RPMI7951 (cell line): ENCODE results near the gene DPYD. TPM values are rescaled to one million over a fixed set of nuclear protein-coding genes. Genes with fewer than 3 reads are reported as not detected.
A peak's percentile ranks its signal among the peaks of the same experiment; 100 is the strongest.

Experiments used
- DNase-seq: peaks from one replicate; pipeline ENCODE4 v3.0.0-alpha.2; 2012; ENCODE audit warnings: low read depth
- total RNA-seq: library from RNA; depleted of rRNA; stranded (reverse); fragments of >200 nt; shearing (Covaris generic); gene quantifications from 2 replicates; pipeline ENCODE4 v1.2.3, GENCODE V29; 2014

DPYD gene
- total RNA-seq, 1 experiment from 2014 or later = 35.8 TPM

DNA sequence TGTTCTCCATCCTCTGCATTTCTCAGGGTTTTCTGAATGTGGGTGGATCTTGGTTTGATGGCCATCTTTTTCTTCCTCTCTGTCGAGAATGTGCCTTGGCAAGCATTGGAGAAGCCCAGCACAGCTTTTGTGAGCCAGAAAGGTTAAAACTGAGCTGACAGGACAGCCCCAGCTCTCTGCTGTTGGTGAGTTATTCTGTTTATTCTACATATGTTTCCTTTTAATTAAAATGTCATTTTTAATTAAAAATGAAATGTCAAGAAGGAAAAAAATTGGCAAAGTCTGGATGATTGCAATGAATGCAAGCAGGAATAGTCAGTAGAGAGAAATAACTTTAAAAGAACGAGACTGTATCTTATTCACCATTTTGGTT is 873.4 kb downstream of the DPYD start:
- DNase-seq = no peak

DNA sequence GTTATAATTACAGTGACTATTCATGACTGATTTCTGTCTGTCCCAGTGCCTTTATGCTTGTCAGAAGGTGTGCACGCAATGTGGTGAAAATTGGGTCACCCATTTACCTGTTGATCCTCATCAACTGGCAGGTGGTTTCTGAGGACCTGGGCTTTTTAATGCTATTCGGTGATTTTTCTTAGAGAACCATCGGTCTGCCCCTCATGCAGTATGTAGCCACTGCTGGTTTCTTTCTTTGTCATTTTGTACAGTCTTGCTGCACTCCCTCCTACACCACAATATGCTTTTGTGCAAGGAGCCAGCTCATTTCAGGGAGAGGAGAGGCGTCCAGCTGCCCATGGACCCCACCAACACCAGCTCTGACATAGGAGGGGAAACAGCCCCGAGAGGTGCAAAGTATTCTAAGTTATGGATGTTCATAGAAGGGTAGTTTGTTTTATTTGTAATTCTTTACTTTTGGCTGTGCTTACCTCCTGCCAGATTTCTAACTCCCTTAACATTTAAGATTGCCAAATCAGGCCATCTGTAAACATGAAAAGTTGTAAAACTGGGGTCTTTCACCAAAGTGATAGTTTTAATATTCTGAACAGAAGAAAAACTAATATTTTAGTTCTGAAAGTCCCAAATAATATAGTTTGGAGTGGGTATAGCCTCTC is 873.9 kb downstream of the DPYD start:
- no peak for DNase-seq

DNA sequence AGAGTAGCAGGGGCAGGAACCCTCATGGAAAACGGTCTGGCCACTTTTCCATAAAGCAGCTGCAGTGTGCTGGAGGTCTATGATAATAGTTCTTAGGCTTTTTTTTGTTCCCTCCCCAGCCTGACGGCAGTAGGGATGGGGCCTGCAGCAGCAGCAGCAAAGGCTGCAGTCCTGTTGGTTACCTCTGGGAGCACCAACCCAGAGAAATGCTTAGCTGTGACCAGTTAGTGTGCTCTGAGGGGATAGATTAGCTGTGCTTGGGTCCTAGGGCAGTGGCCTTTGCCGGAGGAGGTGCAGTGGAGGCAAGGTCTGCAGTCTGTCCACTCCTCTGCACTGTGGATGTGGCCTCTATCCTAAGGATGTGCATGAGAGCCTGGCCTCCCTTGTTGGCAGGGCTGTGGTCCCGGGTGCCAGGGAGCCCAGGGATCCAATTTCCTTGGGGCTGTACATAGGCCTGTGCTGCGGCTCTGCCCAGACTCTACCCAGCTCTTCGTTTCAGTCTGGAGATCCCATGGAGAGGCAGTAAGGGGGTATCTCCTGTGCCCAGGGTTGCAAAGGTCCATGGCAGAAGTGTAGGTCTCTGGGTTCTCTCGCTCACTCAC is 876.6 kb downstream of the DPYD start:
- no peak for DNase-seq

DNA sequence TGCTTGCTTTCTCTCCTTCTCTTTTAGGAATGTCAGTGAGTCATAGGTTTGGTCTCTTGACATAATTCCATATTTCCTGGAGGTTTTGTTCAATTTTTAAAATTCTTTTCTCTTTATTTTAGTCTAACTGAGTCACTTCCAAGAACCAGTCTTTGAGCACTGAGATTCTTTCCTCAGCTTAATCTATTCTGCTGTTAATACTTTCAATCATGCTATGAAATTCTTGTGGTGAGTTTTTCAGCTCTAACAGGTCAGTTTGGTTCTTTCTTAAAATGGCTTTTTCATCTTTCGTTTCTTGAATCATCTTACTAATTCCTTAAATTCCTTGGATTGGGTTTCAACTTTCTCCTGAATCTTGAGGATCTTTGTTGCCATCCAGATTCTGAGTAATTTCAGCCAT is 878.3 kb downstream of the DPYD start:
- DNase-seq = peak; percentile 16

DNA sequence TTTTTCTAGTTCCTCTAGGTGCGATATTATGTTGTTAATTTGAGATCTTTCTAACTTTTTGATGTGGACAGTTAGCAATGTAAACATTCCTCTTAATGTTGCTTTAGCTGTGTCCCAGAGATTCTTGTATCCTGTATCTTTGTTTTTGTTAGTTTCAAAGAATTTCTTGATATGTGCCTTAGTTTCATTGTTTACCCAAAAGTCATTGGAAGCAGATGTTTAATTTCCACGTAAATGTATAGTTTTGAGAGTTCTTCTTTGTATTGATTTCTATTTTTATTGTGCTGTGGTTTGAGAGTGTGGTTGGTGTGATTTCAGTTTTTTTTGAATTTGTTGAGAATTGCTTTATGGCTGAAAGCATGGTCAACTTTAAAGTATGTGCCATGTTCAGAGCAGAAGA is 879.8 kb downstream of the DPYD start:
- no peak for DNase-seq

DNA sequence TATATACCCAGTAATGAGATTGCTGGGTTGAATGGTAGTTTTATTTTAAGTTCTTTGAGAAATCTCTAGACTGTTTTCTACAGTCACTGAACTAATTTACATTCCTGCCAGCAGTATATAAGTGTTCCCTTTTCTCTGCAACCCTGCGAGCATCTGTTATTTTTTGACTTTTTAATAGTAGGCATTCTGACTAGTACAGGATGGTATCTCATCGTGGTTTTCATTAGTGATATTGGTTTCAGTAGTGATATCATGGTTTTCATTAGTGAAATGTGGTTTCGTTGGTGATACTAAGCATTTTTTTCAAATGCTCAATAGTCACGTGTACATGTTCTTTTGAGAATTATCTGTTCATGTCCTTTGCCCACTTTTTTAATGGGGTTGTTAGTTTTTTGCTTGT is 882.4 kb downstream of the DPYD start:
- no peak for DNase-seq

DNA sequence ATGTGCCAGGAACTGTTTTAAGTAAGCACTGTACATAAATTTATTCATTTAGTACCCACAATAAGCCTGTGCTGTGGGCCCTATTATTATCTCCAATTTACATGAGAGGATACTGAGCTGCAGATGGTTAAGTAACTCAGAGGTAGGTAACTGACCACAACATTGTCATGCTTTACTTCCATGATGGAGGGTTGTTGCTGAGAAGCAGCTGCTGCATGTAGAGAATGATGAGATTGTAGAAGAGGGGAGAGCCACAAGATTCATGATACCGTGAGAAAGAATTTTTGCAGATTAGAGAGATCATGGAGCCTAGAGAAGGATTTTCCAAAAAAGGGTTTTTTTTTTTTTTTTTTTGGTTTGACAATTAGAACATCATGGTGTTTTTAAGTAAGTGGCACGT is 886.2 kb downstream of the DPYD start:
- no peak for DNase-seq

DNA sequence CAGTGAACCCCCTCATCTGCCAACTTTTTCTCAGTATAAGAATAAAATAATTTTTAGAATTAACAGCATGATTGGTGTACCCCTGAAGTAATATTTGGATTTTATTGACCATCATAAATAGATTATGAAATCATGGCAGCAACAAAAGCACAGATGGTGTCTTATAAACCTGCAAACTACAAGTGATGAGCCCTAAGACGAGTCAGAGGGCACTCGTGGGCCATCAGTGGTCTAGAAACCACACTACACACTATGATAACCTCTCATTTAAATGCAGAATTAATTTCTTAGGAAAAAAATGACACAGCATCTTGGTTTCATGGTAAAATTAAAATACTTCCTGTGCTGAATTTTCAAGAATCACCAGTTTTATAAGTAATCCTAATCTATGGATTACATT is 886.9 kb downstream of the DPYD start:
- no peak for DNase-seq
